HG03139 (cell line): ENCODE results near the gene ZDHHC18.
"Not testable (repeated sequence)": the region's sequence is repeated elsewhere in the genome, so short reads cannot be mapped to it uniquely, and the experiment has no call there.

ENCODE experiments used
- ATAC-seq: cut with Tn5 transposase; IDR thresholded peaks from one replicate; pipeline ENCODE4 v1.9.1; 2021; ENCODE audit not compliant: unreplicated experiment

Gene ZDHHC18

GRCh38 chr1:26857473-26858060 is 31.1 kb downstream of the ZDHHC18 start:
- ATAC-seq, result no peak

GRCh38 chr1:26858160-26858559 is 31.7 kb downstream of the ZDHHC18 start:
- ATAC-seq, result no peak

GRCh38 chr1:26858891-26859640 is 32.6 kb downstream of the ZDHHC18 start:
- no peak for ATAC-seq

GRCh38 chr1:26861286-26861701 is 34.8 kb downstream of the ZDHHC18 start:
- no peak for ATAC-seq

- ATAC-seq, result no peak
These were observed 35.4 kb downstream of the ZDHHC18 start for GRCh38 chr1:26861889-26862378.

GRCh38 chr1:26862781-26863684 is 36.5 kb downstream of the ZDHHC18 start, which contains the start of gene SFN:
SFN (plus strand) TSS chr1:26863149; CDS start chr1:26863213, 64 bp downstream.
- no peak for ATAC-seq

GRCh38 chr1:26863685-26864077 is 37.2 kb downstream of the ZDHHC18 start:
- ATAC-seq, result no peak

GRCh38 chr1:26864610-26865480 is 38.4 kb downstream of the ZDHHC18 start:
- peak; percentile 89 for ATAC-seq

GRCh38 chr1:26873097-26873496 is 46.6 kb downstream of the ZDHHC18 start:
- ATAC-seq, result not testable (repeated sequence)

GRCh38 chr1:26874896-26875295 is 48.4 kb downstream of the ZDHHC18 start:
- no peak for ATAC-seq

GRCh38 chr1:26877326-26877725 is 50.8 kb downstream of the ZDHHC18 start:
- ATAC-seq, result no peak

- no peak for ATAC-seq
These were observed 53.3 kb downstream of the ZDHHC18 start for GRCh38 chr1:26879793-26880192.

GRCh38 chr1:26881611-26882010 is 55.1 kb downstream of the ZDHHC18 start:
- ATAC-seq, result not testable (repeated sequence)

- ATAC-seq, result no peak
These were observed 56.4 kb downstream of the ZDHHC18 start for GRCh38 chr1:26882696-26883463.

- ATAC-seq, result no peak
These were observed 60.6 kb downstream of the ZDHHC18 start for GRCh38 chr1:26887125-26887524.

- no peak for ATAC-seq
These were observed 61.7 kb downstream of the ZDHHC18 start for GRCh38 chr1:26888231-26888630.

GRCh38 chr1:26889551-26890466 is 63.3 kb downstream of the ZDHHC18 start, which contains the start of gene GPN2:
GPN2 (minus strand) TSS chr1:26890283; CDS start chr1:26890096, 187 bp downstream.
- peak; percentile 81 for ATAC-seq

- peak; percentile 17 for ATAC-seq
These were observed 63.9 kb downstream of the ZDHHC18 start for GRCh38 chr1:26890467-26890796.

GRCh38 chr1:26894263-26894662 is 67.8 kb downstream of the ZDHHC18 start:
- no peak for ATAC-seq
